HG02840 (cell line): ENCODE results near the gene DCXR.

Experiments
- ATAC-seq: cut with Tn5 transposase; IDR thresholded peaks from one replicate; pipeline ENCODE4 v1.9.1; 2021; ENCODE audit warnings: mild to moderate bottlenecking, moderate library complexity, moderate number of reproducible peaks; ENCODE audit not compliant: unreplicated experiment, low FRiP score

DCXR gene

DNA sequence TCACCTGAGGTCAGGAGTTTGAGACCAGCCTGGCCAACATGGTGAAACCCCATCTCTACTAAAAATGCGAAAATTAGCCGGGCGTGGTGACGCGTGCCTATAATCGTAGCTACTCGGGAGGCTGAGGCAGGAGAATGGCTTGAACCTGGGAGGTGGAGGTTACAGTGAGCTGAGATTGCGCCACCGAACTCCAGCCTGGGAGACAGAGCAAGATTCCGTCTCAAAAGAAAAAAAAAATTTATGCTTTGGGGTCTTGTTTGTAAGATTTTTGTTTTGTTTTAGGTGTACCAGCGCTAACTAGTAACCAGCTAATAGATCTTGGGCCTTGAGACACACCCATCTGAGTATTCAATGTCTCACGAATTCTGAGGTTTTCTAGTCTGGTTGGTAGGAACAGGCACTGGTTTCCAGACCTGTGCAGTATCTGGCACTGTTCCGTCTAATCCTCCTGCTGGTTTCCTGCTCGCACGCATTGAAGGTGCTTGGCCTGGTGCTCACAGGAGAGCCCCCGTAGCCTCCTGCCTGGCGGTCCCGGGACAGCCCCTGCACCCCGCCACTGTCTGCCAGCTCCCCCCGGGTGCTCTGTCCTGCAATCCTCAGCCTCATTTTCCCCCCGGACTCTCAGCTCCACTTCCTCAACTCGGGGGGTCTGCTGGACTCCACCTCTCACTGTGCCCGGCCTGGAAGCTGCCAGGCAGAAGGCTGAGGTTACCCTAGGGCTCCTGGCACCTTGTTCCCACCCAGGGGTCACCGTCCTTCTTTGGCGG lies 38.7 kb upstream of the DCXR start:
- no peak for ATAC-seq

DNA sequence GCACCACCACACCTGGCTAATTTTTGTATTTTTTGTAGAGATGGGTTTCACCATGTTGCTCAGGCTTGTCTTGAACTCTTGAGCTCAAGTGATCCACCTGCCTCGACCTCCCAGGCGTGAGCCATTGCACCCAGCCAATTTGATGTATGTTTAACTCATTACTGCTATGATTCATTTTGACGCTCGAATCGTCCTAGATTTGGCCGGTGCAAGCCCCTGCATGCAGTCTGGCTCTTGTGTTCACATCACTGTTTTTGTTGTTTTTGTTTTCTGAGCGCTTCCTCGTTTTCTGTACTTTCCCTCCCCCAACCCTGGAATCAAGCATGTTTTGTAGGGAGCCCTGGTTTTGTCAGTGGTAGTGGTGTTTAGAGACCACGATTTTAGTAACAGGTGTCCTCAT lies 35.9 kb upstream of the DCXR start:
- ATAC-seq: no peak

DNA sequence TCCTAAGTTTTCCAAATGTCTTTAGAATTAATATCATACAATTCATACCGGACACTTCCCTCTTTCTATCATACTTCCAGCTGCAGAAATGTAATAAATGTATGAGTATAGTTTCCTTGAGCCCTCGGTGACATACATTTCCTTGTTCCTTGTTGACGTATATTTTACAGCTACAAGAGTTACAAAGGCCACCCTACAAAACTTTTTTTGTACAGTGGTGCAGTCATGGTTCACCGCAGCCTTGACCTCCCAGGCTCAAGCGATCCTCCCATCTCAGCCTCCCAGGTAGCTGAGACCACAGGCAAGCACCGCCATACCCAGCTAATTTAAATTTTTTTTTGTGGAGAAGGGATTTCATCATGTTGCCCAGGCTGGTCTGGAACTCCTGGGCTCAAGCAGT lies 35.3 kb upstream of the DCXR start:
- no peak for ATAC-seq

DNA sequence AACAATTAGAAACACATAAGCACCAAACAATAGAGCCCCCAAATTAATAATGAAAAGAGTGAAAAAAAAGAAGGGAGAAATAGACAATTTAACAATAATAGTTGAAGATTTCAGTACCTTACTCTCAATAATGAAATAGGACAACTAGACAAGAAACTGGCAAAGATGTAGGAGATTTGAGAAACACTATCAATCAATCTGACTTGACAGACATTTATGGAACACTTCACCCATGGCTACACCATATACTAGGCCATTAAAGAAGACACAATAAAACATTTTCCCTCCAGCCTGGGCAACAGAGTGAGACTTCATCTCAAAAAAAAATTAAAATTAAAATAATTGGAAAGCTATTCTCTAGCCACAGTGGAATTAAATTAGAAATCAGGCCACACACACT lies 33.1 kb upstream of the DCXR start:
- no peak for ATAC-seq

DNA sequence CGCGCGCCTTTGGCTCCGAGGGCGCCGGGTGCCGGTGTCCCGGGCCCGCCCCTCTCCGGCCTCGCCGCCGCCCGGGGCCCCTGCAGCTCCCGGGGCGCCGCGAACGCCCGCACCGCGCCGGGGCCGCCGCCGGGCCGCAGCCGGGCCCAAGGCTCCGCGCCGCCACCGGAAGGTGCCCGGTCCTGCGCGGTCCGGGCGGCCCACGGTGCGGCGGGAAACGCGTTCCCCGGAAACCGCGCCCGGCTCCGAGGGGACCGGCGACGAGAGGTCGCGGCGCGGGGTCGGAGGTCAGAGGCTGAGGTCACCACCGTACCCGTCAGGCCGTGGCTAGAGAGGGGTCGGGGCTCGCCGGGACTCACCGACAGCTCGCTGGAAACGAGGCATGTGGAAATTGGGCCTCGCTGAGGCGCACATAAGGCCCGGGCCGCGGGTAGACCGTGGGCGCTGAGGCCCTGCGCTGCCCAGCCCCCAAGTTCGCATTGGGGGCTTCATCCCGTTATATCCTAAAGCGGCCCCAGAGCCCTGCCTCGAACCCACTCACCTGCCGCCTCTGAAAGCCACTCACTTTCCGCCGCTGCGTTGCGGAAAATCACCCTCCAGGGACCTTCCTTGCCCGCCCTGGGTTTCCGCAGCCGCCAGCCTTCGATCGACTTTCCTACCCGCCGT lies 28.3 kb upstream of the DCXR start, which contains the start of gene DUS1L:
Gene DUS1L, minus strand, starts transcription at position 167 of the 666 bp plus-strand sequence. CDS start 745 bp downstream, outside the sequence.
- ATAC-seq: no peak

DNA sequence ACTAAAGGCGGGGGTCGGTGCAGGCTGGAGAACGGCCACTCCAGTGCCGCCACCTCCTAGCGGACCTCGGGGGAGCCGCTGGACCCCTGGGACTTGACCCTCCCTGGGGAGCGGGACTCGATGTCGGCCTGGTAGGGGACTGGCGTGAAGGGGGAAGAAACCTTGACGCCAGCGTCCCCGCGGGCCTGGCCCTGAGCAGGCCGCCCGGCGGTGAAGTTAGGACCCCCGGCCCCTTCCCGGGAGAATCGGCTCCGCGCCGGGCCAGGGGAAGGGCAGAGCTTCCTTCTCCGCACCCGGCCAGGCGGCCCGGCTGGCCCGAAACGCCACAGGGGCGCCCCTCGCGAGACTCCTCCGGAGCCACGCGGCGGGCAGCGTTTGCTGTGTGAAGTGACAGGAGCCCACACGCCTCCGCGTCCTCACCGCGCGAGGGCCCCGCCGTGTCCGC lies 27.7 kb upstream of the DCXR start:
- ATAC-seq: no peak

DNA sequence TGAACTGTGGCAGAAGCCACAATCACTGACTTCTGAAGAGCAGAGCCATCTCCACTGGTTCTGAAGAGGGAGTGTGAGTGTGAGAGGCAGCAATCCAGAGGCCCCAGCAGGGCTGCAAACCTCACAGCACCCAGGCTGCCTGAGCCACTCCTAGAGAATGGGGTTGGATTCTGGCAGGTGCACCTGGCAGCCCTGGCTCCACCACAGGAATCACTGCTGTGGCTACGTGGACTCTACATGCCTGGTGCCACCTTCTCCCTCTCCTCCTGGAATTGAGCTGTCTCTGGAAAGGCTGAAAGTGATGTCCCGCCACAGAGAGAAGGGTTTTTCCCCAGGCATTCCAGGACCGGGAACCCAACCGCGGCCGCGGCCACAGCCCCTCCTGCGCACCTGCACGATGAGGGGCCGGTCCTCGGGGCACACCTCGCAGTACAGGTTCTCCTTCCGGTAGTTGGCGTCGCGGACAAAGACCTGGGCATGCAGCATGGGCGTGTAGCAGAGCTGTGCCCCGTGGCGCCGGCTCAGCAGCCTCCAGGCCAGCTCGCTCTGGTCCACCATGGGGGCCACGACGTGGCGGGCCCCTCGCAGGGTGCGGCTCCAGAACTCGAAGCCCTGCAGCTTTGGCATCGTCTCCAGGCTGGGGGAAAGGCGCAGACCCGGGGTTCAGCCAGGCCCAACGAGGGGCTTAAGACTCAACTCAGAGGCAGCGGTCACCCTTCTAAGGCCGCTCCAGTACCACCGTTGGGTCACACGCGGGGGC lies 27.1 kb upstream of the DCXR start:
- no peak for ATAC-seq

DNA sequence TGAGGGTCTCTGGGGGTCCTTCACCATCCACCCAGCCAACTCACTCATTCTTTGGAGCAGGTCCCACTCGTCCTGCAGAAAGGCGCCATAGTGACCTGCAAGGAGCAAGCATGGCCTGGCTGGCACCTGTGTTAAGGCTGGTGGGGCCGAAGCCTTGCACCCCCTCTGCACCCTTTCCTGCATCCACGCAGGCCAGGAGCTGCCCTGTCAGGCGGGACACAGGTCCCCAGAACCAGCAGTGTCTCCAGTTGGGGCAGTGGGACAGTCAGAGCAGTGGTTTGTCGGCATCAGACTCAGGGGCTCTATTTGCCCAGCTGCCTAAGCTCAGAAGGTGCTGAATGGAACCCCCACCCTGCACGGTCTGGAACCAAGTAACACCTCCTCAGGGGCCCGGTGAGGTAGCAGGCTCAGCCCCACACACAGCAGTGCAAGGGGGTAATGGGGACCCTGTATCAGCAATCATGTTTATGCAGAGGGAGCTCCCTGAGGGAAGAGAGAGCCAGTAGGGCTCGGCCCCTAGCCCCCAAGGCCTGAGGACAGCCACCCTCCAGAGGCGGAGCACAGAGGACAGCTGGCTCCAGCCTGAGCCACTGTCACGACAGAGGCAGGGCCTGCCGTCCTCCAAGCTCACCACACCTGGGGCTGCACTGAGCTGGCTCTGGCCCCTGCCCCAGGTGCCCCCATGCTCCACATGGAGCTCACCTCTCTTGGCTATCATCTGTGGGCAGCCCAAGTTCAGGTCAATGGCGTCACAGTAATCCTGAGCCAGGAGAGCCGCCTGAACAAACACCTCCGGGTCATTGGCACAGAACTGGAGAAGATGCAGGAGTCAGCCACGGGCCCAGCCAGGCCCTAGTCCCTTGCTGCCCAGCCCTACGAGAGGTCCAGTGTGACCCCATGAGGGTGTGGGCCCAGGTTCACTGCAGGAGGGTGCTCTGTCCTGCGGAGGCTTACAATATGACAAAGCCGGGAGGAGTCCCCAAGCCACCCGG lies 26.2 kb upstream of the DCXR start:
- ATAC-seq: no peak

DNA sequence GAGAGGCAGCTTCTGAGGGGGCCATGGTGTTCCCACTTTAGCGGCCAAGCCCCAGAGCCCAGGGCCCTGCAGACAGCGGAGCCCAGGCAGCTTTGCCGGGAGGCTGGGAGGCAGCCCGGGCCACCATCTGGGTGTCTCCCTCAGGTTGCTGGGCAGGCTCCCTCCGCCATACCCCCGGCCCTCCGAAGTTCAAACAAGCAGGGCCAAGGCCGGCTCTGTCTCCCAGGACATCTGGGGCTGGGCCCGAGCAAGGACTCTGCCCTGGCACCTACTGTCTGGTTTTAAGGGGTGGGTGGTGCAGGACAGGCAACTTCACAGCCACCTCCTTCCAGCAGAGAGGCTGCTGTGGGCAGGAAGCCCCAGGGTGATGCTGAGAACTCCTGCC lies 25.5 kb upstream of the DCXR start:
- ATAC-seq: no peak

DNA sequence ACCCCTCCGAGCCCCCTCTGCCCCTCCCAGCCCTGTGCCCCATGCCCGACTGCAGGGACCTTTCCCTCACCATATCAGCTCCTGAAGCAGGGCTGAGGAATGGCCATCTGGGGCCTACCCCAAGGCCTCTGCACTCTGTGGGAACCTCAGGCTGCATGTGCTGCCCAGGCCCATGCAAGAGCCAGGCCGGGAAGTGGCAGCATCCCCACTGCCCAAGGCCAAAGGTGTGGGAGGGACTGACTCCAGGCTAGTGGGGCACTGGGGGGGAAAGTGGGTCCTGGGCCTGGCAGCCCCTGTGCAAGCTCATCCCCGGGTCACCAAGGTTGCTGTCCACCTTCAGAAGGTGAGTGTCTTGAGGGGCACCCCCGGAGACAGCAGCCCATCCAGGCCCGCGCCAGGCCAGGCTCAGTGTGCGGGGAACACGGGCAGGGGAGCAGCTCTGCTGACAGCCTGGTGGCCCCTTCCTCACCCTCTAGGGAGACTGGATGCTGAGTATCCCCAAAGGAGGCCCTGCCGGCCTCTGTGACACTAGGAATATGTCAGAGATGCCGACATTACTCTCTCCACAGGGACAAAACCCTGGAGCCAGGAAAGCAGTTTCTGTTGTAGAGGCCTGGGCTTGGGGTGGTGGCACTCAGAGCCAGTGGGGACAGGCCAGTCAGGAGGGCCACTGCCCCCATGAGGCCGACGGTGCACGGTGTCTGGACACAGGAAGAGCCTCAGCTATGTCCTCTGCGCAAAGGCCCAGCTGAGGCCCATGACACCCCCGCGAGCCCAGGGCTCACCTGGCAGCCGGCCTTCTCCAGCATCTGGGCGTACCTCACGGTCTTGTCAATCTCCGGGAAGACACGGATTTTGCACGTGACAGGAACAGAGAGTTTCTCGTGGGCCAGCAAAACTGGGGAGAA lies 24.8 kb upstream of the DCXR start:
- no peak for ATAC-seq

DNA sequence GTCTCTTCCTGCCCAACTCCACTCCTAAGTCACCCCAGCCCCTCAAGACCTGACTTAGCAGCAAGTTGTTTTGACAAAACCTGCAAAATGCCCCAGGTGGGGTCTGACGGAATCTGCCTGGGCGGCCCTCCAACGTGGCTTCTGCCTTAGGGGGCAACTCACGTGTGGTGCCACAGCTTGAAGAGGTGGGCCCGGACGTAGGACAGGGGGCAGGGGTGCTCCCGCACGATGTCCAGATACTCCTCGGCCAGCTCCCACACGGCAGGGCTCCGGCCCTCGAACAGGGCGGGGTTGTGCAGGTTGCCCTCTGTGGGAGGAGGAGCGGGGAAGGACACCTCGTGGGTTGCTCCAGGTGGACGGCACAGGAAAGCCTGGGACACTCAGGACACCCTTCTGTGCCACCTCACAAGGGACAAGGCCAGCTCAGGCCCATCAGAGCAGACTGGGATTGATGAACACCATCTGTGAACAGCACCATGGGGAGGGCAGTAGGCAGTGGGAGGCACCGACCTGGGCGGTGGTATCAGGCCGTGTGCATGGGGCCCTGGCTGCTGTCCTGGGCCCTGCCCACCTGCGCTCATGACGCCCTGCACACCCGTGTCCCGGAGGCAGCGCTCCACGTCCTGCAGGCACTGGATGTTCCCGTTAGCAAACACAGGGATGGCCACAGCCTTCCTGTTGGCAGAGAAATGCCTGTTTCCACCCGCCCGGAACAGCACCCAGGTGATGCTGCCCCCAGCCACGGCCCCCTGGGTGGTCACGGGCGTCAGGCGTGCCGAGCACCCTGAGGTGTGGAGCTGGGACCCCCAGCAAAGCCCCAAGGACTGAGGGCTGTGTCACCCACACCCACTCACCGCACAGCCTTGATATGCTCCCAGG lies 23.8 kb upstream of the DCXR start:
- ATAC-seq: no peak

DNA sequence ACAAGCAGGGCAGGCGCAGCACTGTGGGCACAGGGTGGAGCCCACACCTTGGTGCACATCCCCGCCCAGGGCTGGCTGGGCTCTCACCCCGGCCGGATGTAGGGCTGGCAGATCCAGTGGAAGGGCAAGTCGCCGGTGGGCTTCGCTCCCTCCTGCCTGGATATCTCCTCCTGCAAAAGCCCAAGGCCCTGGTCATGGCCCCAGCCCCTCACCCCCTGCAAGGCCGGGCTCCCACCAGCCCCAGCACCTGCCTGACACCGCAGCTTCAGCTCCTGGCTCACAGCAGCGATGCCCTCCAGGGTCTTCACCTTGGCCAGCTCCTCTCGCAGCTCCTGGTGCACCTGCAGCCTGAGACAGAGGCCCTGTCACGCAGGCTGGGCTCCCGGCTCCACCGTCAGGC lies 23.1 kb upstream of the DCXR start:
- ATAC-seq: no peak

DNA sequence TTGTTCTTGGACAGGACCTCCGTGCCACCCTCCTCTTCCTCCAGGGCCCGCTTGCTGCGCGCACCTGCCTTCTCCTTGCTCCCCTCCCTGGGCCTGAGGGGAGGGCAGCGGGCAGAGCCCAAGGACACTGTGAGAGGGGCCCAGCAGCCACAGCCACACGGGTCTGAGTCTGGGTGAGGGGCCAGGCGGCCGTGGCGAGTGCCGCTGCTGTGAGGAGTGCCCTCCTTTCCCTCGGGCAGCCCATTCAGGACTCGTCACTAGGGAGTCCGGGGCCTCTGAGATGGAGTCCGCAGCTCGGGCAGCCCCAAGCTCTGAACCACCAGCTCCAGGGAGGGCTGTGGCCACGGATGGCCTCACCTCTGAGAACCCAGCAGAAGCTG lies 22.5 kb upstream of the DCXR start:
- ATAC-seq: no peak

DNA sequence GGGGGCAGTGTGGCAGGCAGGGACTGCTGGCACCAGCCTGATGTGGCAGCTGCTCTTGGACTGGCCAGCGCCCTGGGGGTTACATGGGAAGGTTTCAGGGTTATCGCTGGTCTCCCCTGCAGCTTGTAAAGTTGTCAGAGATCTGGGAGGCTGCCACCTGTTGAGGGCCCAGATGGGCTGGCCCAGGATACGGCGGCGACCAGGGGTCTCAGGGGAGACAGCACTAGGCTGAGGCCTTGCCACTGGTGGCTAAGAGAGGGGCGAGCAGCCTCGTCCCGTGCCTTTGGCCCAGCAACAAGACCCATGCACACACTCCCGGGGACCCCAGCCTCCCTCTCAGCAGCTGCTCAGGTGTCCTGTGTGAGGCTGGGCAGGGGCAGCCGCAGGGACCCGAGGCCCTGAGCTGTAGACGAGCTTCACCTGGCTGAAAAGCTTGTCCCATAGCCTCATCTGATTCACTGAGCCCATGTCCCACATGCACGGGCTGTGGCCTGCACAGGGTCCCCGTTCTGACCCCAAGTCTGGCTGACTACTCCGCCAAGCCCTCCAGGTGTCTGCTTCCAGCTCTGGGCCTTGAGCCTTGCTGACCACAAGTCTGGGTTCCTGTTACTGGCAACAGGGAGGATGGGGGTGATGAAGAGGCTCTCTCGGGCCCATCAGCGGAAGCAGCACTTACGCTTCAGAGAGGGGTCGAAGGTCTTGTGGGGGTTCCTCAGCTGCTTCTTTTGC lies 21.9 kb upstream of the DCXR start:
- no peak for ATAC-seq

DNA sequence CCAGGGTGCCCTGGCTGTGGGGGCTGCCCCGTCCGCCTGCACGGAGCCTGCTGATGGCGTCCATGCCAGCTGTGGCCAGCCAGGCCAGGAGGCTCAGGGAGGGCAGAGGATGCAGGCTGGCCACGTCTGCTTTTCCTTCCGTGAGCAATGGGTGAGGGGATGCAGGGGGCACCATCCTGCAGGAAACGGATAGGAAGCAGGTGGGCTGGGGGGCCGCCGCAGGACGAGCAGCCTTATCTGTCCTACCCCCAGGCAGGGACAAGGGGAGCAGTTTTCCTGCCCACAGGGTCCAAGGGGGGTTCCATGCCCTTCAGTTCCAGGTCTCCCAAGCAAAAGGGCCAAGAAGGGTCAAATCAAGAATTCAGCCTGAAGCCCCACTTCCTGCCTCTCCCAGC lies 21.4 kb upstream of the DCXR start:
- ATAC-seq: no peak

DNA sequence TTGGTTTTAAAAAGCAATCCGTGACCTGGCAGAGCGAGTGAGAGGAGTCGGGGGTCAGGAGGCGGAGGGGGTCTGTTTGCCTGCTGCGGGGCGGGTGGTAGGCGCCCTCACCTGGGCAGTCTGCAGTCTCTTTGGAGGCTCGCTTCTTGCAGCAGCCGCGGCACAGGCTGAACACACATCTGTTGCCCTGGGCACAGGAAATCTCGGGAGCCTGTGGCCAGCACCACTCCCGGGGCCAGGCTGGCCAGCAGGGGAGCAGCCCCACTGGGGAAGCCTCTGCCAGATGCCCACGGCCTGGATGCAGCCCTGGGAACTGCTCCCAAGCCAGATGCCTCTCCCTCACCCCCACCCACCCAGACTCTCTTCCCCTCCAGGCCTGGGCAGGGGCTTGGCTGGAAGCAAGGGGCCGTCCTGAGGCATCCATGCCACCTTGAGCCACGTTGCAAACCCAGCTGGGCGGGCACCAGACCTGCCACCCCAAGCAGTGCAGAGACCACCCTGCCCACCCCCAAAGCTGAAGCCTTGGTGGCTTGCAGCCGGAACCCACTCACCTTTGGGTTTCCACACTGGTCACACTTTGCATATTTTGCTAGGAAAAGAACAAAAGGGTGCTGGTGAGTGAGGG lies 20.8 kb upstream of the DCXR start:
- no peak for ATAC-seq
